Glomerular visceral epithelial cell (primary cell): ENCODE data around the gene KDM4C.
A peak's percentile ranks its signal among the peaks of the same experiment; 100 is the strongest.

Experiments
- DNase-seq: peaks from one replicate; pipeline ENCODE4 v3.0.0-alpha.2; 2016; ENCODE audit errors: extremely low spot score

KDM4C gene

GRCh38 chr9:6904371-6904770, 146.6 kb downstream of the KDM4C start:
- DNase-seq: no peak

GRCh38 chr9:6905850-6906375, 148.1 kb downstream of the KDM4C start:
- DNase-seq: no peak

GRCh38 chr9:6907772-6908381, 150.1 kb downstream of the KDM4C start:
- peak; percentile 47 for DNase-seq

GRCh38 chr9:6909181-6909580, 151.4 kb downstream of the KDM4C start:
- peak; percentile 22 for DNase-seq

GRCh38 chr9:6910032-6910431, 152.3 kb downstream of the KDM4C start:
- DNase-seq: peak; percentile 16

GRCh38 chr9:6910497-6910896, 152.7 kb downstream of the KDM4C start:
- no peak for DNase-seq

- DNase-seq: no peak
Observed at GRCh38 chr9:6911901-6912638, 154.3 kb downstream of the KDM4C start.

- DNase-seq: no peak
Observed at GRCh38 chr9:6915635-6916034, 157.9 kb downstream of the KDM4C start.

- DNase-seq: no peak
Observed at GRCh38 chr9:6917162-6917561, 159.4 kb downstream of the KDM4C start.

- no peak for DNase-seq
Observed at GRCh38 chr9:6920041-6920440, 162.3 kb downstream of the KDM4C start.

GRCh38 chr9:6921315-6921714, 163.5 kb downstream of the KDM4C start:
- no peak for DNase-seq

- no peak for DNase-seq
Observed at GRCh38 chr9:6922124-6922676, 164.4 kb downstream of the KDM4C start.

GRCh38 chr9:6922680-6923079, 164.9 kb downstream of the KDM4C start:
- DNase-seq: no peak

- DNase-seq: no peak
Observed at GRCh38 chr9:6923086-6923485, 165.3 kb downstream of the KDM4C start.

- no peak for DNase-seq
Observed at GRCh38 chr9:6924149-6924548, 166.4 kb downstream of the KDM4C start.

GRCh38 chr9:6924988-6925563, 167.3 kb downstream of the KDM4C start:
- DNase-seq: no peak

- no peak for DNase-seq
Observed at GRCh38 chr9:6925836-6926235, 168.1 kb downstream of the KDM4C start.

GRCh38 chr9:6926436-6926835, 168.7 kb downstream of the KDM4C start:
- no peak for DNase-seq

GRCh38 chr9:6927838-6928237, 170.1 kb downstream of the KDM4C start:
- DNase-seq: no peak

- DNase-seq: no peak
Observed at GRCh38 chr9:6928863-6929262, 171.1 kb downstream of the KDM4C start.

GRCh38 chr9:6929441-6930215, 171.9 kb downstream of the KDM4C start:
- DNase-seq: no peak

- DNase-seq: no peak
Observed at GRCh38 chr9:6930827-6931226, 173.1 kb downstream of the KDM4C start.
